Neural cell (in vitro differentiated cells): ENCODE measurements around the gene MXD4.

Experiments used
- EP300 ChIP-seq: fragments of 450-650 bp; conservative IDR thresholded peaks from 2 replicates; pipeline ENCODE4 v1.6.1; 2014; ENCODE audit warnings: antibody characterized with exemption, mild to moderate bottlenecking, moderate library complexity; ENCODE audit not compliant: poor library complexity, severe bottlenecking
- EZH2 ChIP-seq: fragments of 200-600, 300-800 bp; shearing (Covaris generic), sonication (generic); IDR thresholded peaks from 2 replicates; pipeline ENCODE4 v1.6.1; 2014; ENCODE audit warnings: antibody characterized with exemption, low read length, borderline replicate concordance, mild to moderate bottlenecking; ENCODE audit not compliant: insufficient read depth, poor library complexity, severe bottlenecking
- POLR2AphosphoS5 ChIP-seq: IDR thresholded peaks from 2 replicates; pipeline ENCODE4 v1.6.1; 2012
- TF ChIP-seq, protein P1 (sequence below): fragments of 450-650 bp; IDR thresholded peaks from 2 replicates; pipeline ENCODE4 v1.5.1; 2014; ENCODE audit warnings: antibody characterized with exemption, mild to moderate bottlenecking, moderate library complexity; ENCODE audit not compliant: poor library complexity, severe bottlenecking
- TF ChIP-seq, protein P2 (sequence below): IDR thresholded peaks from 2 replicates; pipeline ENCODE4 v1.6.1; 2012; ENCODE audit warnings: borderline replicate concordance

DNA sequence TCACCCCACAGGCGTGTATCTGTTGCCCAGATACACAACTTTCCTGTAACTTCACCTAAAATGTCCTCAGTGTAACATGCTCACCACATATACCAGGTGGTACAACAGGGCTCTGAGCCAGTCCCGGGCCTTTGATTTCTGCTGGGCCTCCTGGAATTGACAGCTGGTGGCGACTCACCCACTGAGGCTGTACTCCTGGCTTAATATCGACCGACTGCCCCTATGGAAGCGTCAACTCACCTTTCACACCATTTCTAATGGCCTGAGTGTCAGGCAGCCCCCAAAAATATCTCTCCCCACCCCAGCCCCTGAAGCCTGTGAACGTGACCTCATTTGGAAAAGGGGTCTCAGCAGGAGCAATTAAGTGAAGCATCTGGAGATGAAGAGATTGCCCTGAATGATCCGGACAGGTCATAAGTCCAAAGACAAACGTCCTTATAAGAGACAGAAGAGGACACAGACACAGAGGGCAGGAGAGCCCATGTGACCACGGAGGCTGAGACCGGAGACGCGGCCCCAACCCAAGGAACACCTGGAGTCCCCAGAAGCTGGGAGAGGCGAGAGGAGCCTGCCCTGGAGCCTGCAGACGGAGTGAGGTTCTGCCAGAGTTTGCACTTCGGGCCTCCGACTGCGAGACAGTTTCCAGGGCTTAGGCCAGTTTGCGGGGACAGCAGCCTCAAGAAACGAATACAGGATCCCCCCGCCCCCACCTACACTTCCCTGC, 12.6 kb upstream of the MXD4 start:
- TF ChIP-seq, protein P1, sequence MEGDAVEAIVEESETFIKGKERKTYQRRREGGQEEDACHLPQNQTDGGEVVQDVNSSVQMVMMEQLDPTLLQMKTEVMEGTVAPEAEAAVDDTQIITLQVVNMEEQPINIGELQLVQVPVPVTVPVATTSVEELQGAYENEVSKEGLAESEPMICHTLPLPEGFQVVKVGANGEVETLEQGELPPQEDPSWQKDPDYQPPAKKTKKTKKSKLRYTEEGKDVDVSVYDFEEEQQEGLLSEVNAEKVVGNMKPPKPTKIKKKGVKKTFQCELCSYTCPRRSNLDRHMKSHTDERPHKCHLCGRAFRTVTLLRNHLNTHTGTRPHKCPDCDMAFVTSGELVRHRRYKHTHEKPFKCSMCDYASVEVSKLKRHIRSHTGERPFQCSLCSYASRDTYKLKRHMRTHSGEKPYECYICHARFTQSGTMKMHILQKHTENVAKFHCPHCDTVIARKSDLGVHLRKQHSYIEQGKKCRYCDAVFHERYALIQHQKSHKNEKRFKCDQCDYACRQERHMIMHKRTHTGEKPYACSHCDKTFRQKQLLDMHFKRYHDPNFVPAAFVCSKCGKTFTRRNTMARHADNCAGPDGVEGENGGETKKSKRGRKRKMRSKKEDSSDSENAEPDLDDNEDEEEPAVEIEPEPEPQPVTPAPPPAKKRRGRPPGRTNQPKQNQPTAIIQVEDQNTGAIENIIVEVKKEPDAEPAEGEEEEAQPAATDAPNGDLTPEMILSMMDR, result no peak
- no peak for TF ChIP-seq EZH2
- no peak for TF ChIP-seq POLR2AphosphoS5
- TF ChIP-seq EP300, result no peak
- TF ChIP-seq, protein P2, sequence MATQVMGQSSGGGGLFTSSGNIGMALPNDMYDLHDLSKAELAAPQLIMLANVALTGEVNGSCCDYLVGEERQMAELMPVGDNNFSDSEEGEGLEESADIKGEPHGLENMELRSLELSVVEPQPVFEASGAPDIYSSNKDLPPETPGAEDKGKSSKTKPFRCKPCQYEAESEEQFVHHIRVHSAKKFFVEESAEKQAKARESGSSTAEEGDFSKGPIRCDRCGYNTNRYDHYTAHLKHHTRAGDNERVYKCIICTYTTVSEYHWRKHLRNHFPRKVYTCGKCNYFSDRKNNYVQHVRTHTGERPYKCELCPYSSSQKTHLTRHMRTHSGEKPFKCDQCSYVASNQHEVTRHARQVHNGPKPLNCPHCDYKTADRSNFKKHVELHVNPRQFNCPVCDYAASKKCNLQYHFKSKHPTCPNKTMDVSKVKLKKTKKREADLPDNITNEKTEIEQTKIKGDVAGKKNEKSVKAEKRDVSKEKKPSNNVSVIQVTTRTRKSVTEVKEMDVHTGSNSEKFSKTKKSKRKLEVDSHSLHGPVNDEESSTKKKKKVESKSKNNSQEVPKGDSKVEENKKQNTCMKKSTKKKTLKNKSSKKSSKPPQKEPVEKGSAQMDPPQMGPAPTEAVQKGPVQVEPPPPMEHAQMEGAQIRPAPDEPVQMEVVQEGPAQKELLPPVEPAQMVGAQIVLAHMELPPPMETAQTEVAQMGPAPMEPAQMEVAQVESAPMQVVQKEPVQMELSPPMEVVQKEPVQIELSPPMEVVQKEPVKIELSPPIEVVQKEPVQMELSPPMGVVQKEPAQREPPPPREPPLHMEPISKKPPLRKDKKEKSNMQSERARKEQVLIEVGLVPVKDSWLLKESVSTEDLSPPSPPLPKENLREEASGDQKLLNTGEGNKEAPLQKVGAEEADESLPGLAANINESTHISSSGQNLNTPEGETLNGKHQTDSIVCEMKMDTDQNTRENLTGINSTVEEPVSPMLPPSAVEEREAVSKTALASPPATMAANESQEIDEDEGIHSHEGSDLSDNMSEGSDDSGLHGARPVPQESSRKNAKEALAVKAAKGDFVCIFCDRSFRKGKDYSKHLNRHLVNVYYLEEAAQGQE, result no peak
